A549 (cell line): ENCODE results near the gene HMCES.
"Not testable (repeated sequence)": the region's sequence is repeated elsewhere in the genome, so short reads cannot be mapped to it uniquely, and the experiment has no call there.

ENCODE experiments used
- BHLHE40 ChIP-seq: IDR thresholded peaks from 2 replicates; pipeline ENCODE4 v1.6.1; 2012; ENCODE audit warnings: low read depth, low read length, inconsistent platforms
- ELK1 ChIP-seq: fragments of 150-350 bp; IDR thresholded peaks from 2 replicates; pipeline ENCODE4 v1.6.1; 2014; ENCODE audit warnings: low read depth, mild to moderate bottlenecking, low read length
- FOSB ChIP-seq: fragments of 250-450 bp; sonication (Bioruptor Pico); IDR thresholded peaks from 2 replicates; pipeline ENCODE4 v1.5.0; 2020; ENCODE audit warnings: mild to moderate bottlenecking, moderate library complexity
- GATA3 ChIP-seq: IDR thresholded peaks from 2 replicates; pipeline ENCODE4 v1.6.1; 2012; ENCODE audit warnings: borderline replicate concordance
- HOXA7 ChIP-seq: fragments of 250-450 bp; sonication (Bioruptor Pico); IDR thresholded peaks from 2 replicates; pipeline ENCODE4 v1.5.0; 2020; ENCODE audit warnings: mild to moderate bottlenecking, moderate library complexity
- KDM1A ChIP-seq: fragments of 200-600 bp; sonication (generic); IDR thresholded peaks from 2 replicates; pipeline ENCODE4 v1.6.1; 2016; ENCODE audit warnings: low read depth, mild to moderate bottlenecking
- MYC ChIP-seq: IDR thresholded peaks from 2 replicates; pipeline ENCODE4 v1.6.1; 2012; ENCODE audit warnings: mild to moderate bottlenecking, inconsistent platforms, low read length, improper control_type of control experiment, borderline replicate concordance
- POLR2A ChIP-seq: IDR thresholded peaks from 2 replicates; pipeline ENCODE4 v1.6.1; 2012; ENCODE audit warnings: mild to moderate bottlenecking, low read length
- RAD21 ChIP-seq, 2 experiments: fragments of >200 bp in 1 of 2; sonication (Bioruptor Twin) in 1 of 2; formaldehyde crosslinking in 1 of 2; IDR thresholded peaks in 1 of 2; conservative IDR thresholded peaks in 1 of 2; 2 replicates in 1 of 2; 3 replicates in 1 of 2; pipeline ENCODE4 v1.6.1; 2012 to 2018; ENCODE audit warnings: inconsistent platforms in 1 of 2
- REST ChIP-seq: fragments of 200-600 bp; sonication (generic); IDR thresholded peaks from 2 replicates; pipeline ENCODE4 v1.6.1; 2016; ENCODE audit warnings: antibody characterized with exemption, mild to moderate bottlenecking, moderate library complexity
- ZC3H11A ChIP-seq: fragments of 450-650 bp; IDR thresholded peaks from 2 replicates; pipeline ENCODE4 v1.6.1; 2014; ENCODE audit warnings: antibody characterized with exemption, mild to moderate bottlenecking
- TF ChIP-seq, protein P1 (sequence below): fragments of >200 bp; sonication (Bioruptor Twin); formaldehyde crosslinking; IDR thresholded peaks from 3 replicates; pipeline ENCODE4 v1.5.1; 2016

DNA sequence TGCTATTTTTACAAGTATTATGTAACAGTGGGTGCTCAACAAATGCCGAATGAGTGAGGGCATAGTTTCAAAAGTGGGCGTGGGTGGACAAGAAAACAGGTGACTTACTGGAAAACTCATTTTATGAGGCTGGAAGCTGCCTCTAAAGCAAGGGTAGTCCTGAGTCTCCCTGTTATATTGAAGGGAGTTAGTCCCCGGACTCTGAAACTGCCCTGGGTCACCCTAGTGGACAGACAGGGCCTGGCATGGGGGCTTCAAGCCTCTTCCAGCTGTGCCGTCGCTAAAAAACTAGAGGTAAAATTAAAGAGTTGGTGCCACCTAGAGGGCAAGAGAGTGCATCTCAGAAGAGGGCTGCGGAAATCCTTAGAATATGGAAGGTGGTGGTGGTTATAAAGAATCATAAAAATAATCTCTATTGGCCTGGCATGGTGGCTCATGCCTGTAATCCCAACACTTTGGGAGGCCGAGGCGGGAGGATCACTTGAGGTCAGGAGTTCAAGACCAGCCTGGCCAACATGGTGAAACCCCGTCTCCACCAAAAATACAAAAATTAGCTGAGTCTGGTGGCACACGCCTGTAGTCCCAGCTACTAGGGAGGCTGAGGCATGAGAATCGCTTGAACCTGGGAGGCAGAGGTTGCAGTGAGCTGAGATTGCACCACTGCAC is 32.9 kb upstream of the HMCES start:
- TF ChIP-seq GATA3; MYC; FOSB (CRISPR knock-in tag); HOXA7 (CRISPR knock-in tag); POLR2A; ELK1; ZC3H11A; KDM1A; BHLHE40; REST: not testable (repeated sequence)
- peak; percentile 91 to 94 for TF ChIP-seq RAD21 (conservative IDR thresholded peaks at IDR 0.05 in 1 of 2, IDR thresholded peaks at IDR 0.05 in 1 of 2)
- TF ChIP-seq, protein P1, sequence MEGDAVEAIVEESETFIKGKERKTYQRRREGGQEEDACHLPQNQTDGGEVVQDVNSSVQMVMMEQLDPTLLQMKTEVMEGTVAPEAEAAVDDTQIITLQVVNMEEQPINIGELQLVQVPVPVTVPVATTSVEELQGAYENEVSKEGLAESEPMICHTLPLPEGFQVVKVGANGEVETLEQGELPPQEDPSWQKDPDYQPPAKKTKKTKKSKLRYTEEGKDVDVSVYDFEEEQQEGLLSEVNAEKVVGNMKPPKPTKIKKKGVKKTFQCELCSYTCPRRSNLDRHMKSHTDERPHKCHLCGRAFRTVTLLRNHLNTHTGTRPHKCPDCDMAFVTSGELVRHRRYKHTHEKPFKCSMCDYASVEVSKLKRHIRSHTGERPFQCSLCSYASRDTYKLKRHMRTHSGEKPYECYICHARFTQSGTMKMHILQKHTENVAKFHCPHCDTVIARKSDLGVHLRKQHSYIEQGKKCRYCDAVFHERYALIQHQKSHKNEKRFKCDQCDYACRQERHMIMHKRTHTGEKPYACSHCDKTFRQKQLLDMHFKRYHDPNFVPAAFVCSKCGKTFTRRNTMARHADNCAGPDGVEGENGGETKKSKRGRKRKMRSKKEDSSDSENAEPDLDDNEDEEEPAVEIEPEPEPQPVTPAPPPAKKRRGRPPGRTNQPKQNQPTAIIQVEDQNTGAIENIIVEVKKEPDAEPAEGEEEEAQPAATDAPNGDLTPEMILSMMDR: peak; percentile 85
